G401.6 (cell line): ENCODE results near the gene HTRA3.

ENCODE experiments used
- FAIRE-seq: peaks from 2 replicates; lab custom pipeline; 2012; peaks lifted over from hg19 to GRCh38; lab: Jason Lieb, UNC

The HTRA3 gene

GRCh38 chr4:8268901-8269534 is 536 bp upstream of the HTRA3 start:
- FAIRE-seq = no peak

DNA sequence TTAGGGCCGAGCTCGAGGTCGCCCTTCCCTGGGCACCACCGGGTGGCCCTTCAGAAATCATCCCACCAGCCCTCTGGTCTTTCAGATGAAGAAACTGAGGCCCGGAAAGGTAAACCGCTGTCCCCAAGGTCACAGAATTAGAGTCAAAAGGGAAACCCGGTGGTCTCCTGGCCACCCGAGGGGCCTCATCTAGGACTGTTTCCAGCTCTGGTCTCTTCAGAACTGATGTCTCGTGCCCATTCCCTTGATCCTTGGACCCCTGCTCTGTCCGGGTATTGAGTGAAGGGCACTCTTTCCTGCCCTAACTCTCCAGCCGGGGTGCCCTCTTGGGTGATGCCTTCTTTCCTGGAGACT is 841 bp downstream of the HTRA3 start:
- FAIRE-seq = no peak

DNA sequence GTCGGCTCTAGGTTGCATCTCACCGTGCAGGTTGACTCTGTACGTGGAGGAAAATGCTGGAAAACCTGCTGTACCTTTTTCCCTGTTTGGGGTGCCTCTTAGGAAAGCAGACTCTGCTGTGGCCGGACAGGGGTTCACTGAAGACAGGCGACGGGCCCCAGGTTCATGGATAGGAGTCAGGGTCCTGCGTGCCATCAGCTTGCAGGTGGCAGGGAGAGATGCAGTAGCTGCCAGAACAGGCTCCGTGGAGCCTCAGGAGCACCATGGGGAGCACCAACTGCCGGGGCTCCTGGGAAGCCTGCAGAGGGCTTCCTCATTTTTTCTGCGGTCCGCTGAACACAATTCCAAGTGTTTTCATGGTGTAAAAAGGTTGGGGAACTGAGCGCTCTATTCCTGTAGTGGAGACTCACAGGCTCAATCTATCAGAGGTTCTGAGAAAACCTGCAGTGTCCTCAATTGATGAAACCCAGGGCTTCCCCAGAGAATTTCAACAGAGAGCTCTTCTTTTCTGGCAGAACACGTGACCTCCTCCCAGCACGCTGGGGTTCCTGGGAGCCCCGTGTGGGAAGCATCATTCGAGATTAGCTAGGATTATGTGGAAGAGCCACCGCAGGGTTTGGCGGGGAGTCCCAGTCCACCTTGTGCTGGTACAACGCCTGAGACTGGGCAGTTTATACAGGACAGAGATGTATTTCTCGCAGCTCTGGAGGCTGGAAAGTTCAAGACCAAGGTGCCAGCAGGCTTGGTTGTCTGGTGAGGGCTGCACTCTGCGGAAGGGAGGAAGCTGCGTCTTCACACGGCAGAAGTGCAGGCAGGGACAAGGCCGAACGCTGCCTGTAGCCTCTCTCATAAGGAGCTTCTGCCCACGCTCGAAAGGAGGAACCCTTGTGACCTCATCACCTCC is 1.6 kb downstream of the HTRA3 start:
- no peak for FAIRE-seq

DNA sequence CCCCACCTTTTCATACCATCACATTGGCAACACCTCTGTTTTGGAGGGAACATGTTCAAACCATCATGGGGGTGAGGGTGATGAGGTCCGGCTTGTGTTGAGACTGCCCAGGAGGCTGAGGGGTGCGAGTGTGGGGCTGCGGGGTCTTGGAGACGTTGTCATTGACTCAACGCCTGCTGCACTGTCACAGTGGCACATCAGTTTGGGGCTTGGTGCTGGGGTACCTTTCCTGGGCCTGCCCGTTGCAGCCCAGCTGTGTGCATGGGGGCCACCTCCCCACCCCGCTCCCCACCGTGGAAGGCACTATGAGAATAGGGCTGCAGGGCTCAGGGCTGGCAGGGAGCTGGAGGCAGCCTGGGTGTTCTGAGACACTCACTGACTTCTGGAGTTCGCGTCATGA is 2.3 kb downstream of the HTRA3 start:
- no peak for FAIRE-seq

GRCh38 chr4:8272472-8273428 is 3.2 kb downstream of the HTRA3 start:
- FAIRE-seq = no peak

GRCh38 chr4:8273450-8273849 is 3.9 kb downstream of the HTRA3 start:
- no peak for FAIRE-seq

DNA sequence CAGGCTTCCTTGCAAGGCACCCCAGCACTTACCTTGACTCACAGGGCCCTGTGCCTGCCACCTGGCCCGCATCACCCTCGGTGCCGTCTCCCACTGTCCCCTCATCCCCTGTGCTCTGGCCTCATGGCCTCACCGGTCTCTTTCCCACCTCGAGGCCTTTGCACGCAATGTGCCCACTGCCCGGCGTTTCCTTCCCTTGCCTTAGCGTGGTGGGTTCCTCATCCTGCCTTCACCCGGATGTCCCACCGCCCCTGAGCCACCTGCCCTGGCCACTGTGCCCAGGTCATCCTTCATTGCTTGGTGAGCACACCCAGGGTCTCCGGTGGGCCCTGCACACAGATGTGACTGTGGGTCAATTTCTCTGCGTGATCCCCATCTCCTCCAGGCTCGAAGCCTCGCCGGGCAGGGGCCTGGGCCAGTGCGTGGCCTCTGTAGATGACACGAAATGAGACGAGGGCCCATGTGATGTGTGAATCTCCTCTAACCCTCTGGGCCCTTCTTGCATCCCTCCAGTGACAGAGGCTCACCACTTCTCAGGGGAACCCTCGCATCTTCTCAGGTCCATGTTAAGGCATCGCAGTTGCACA is 4.6 kb downstream of the HTRA3 start:
- no peak for FAIRE-seq

DNA sequence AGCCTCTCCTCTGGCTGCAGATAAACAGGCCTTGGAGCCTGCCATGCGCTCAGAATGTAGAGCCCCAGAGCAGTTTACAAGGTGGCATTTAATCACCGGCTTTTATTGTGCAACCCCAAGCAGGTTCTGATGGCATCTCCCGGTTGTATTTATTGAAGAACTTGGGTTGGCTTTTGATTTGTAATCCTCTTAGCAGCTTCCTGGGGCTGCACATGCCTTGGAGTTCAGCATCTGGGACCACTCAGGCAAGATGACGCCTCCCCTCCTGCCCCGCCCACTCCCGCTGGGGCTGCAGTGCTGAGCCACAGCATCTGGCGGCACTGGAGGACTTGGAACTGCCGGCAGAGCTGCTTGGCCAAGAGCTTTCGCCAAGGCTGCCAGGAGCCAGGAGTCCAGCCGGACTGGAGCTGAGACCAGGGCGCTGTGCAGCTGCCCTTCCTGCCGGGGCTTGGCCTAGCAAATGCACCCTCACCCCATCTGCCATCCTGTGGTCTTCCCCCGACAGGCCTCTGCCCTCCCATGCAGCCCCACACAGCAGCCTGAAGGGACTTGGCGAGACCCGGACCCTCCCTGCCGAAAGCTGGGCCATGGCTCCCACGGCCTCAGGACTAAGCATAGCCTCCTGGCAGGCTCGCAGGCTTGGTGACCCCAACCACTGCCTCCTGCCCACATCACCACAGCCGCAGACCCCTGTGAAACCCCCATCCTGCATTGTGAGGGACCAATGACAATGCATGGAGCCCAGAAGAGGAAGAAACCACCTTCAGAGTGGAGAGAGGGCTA is 5.4 kb downstream of the HTRA3 start:
- no peak for FAIRE-seq

DNA sequence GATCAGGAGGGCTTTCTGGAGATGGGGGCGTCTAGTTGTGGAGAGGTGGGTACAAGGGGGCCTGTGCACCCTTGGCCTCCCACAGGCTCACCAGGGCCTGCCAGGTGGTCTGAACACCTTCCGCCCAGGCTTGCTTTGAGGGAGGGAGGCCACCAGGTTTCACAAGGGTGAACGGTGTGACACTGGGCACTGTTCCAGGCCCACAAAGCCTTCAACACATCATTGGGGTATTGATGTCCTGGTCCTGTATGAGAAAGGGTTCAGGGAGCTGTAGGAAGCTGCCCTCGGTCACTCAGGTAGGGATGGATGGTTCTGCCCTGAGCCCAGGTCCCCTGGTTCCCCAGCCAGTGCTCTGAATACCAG is 6.0 kb downstream of the HTRA3 start:
- no peak for FAIRE-seq

DNA sequence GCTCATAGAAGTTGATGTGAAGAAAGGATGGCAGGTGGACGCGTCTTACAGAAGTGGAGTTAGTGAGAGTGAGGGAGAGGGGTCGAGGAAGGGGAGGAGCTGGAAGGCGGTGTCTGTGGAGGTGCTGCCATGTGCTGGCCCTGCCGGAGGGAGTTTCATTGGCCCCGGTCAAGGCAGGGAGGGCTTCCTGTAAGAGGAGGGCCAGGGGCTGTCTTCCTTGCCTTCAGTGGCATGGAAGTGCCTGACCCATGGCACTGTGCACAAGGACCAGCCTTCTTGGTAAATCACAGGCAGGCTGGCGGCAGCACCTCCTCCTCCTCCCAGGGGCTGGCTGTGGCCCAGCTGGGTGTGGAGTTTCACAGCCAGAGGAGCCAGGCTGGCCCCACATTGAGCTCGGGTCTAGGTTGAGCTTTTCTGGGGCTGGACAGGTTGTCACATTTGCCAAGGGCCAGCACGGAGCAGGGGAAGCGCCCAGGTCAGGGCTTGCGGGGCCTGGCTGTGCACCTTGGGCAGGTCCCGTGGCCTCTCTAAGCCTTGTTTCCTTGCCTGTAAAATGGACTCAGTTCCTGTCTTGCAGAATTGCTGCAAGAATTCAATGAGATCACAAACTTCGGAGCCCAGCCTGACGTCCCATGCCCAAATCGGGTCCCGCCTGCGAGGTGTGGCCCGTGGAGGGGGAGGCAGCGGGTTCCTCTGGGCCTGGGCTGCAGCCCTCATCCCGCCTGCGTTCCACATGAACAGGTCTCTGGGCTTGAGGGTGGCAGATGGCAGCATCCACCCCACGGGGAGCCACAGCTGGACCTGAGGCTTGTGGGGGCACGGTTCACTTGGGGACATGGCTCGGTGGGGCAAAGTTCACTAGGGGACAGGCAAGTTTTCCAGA is 7.0 kb downstream of the HTRA3 start:
- FAIRE-seq = no peak

DNA sequence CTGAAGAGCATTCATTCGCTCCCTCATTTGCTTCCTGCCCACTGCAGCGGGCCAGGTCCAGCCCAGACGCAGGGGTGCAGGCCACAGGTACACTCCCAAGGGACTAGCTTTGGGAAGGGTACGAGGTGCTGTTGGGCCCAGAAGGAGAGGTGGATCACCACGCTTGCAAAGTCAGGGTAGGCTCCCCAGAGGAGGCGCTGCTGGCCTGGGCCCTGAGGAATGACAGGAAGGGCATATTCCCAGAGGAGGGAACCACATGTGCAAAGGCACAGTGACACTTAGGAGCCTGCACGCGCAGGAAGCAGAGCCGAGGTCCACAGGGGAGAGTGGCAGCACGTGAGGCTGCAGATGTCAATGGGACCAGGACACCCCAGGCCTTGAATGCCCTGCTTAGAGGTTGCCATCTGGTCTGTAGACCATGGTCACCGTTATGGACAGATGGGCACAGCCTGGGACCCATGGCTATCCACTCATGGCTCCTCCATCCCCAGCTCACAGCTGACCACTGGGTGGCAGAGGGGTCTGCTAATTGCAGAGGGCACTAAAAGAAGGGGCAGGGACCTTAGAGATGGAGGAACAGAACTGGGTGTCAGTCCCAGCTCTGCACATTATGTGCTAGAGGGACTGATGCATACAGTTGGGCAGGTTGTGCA is 7.9 kb downstream of the HTRA3 start:
- FAIRE-seq = no peak

GRCh38 chr4:8278009-8278395 is 8.4 kb downstream of the HTRA3 start:
- no peak for FAIRE-seq

DNA sequence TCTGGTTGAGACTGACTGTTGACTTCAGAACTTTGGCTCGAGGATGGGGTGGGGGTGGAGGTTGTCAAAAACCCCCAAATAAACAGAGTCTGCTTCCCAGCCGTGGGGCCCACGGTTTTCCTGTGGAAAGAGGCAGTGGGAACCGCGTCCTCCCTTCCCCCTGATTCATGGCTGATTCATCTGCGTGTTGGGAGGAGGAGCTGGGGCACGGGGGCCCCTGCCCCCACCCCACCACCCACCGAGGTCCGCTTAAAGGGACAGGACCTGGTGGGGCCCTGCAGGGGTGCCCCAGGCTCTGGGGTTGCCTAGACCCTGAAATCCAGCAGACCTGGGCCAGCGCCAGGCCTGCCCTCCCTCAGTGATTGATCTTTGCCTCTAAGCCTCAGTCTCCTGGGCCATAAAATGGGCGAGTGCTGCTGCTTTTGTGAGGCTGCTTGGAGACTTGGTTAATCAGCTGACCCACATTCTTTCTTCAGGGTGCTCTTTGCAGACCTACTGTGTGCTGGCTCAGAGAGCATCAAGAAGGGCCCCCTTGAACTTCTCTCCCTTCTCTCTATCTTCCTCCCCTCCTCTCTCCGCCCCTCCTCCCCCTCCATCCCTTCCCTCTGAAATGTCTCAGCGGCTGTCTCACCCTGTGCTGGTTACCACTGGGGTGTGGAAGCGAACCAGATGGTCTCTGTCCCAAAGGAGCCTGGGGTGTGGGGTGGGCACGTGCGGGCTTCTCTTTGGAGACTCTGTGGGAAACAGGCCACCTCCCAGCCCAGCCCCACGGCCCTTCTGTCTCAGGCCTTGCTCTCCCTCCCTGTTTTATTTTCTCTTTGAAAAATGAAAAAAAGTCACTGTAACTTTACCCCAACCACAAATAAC is 9.1 kb downstream of the HTRA3 start:
- FAIRE-seq = no peak

DNA sequence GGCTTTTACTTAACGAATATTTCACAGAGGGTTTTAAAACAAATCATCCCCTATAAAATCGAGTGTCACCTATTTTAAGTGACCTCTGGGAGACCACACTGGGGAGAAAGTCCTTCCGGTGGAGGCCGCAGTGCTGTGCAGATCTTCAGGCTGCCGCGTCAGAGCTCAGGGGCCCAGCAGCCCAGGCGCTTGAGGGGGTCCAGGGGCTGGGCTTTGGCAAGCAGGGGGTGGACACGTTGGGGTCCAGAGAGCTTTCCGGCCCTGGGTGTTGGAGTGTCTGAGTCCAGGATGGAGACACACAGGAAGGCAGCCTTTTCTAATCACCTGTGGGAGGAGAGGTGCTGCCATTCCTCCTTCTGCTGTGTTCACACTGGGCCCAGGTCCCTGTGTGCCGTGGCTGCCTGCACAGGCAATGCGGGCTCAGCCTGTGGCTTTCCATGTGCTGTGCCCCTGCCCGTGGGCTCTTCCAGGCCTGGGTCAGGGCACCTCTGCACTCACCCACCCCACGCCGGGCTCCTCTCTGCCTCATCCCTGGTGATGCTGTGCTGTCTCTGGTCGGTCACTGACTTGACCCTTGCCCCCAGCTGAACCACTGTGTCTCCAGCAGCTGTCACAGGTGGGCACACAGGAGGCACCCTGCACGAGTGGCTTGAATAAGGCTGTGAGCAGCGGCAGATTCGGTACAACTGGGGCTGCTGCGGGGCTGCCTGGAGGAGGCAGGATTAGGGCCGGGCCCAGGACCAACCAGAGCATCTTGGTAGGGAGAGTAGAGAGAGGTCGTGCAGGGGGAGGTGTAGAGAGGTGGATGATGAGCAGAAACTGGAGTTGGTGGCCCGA is 10.0 kb downstream of the HTRA3 start:
- no peak for FAIRE-seq

DNA sequence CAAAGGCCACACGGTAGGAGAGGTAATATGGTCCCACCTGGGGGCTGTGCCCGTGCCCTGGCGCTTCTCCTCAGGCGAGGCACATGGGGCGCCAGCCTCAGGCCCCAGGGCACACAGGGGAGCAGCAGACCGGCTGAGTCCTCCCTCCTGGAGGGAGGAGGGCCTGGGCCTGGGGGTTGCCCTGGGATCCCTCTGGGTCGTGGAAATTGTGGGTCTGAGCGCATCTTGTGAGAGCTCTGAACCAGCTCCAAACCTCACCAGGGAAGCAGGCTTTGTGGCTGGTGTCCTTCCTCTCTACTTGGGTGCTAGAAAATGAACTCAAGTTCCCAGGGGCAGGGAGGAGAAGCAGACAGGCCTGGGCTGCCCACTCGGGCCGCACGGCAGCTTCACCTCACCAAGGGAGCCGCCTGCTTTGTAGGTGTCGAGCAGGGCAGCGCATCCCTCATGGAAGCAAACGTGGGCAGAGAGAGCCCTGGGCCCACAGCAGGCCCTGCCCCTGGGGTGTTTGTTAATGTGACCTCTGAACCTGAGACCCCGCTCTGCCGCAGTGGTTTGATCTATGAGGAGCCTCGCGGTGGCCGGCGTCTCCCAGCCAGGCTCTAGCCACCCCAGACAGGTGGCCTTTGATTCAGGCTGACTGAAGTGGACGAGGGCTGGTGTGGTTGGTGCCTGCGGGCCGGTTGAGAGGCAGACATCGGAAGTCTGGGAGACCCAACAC is 10.8 kb downstream of the HTRA3 start:
- no peak for FAIRE-seq

DNA sequence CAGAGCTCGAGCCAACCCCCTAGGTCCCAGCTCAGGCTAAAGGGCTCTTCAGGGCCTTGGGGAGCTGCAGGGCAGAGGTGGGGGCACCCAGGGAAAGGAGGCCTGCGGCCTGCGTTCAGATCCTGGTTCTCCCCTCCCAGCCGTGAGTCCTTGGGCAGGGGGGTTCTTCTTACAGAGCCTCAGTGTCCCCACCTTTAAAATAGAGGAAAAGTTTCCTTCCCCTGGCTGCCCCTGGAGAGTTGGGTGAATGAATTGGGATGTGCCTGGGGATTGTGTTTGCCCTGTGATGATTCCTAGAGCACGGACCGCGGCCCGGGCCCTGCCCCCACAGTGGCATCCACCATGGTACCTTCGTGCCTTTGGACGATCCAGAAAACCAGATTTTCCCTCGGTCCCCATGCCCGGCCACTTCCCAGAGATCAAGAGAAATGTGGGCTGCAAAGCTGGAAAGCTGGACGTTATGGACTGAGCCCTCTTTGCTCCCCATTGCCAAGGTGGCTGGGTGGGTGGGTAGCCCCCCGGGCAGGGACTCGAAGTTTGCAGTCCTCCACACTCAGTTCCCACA is 11.4 kb downstream of the HTRA3 start:
- FAIRE-seq = no peak

DNA sequence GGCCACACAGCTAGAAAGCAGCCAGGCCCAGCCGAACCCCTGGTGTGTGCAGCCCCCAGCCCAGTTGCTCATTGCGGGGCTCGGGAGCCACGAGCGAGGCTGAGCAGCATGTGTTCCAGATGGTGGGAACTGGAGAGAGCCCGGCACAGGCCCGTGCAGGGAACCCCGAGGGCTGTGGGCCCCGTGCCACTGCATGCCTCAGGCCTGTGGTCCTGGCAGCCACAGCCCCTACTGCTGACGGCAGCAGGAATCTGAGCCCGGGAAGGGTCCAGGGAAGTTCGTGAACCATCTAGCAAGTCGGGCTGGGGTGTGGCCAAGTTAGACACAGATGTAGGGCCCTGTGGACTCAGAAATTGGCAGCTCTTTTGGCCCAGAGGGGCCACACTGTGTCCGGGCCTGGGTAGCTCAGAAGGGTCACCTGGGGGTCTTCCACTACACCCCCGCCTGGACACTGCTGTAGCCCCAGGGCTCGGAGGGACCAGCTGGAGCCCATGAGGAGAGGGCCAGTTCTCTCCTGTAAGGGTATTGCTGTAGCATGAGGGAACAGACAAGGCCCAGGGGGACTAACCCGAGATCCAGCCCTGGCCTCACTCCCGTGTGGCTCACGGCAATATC is 12.1 kb downstream of the HTRA3 start:
- FAIRE-seq = no peak
